PFSK-1 (cell line): ENCODE results near the gene ADAT3.

Experiments used
- POLR2AphosphoS5 ChIP-seq: IDR thresholded peaks from 2 replicates; pipeline ENCODE4 v1.6.1; 2012; ENCODE audit warnings: low read depth, mild to moderate bottlenecking, control low read depth, low read length, moderate library complexity
- REST ChIP-seq, 2 experiments: IDR thresholded peaks; 2 replicates each; pipeline versions ENCODE4 v1.6.1 to v1.8.0; 2011 to 2012; ENCODE audit warnings: low read depth in 2 of 2, low read length in 2 of 2, control low read depth in 1 of 2, inconsistent platforms in 1 of 2, mild to moderate bottlenecking in 1 of 2, moderate library complexity in 1 of 2; ENCODE audit not compliant: insufficient read depth in 1 of 2
- SIN3A ChIP-seq: IDR thresholded peaks from 2 replicates; pipeline ENCODE4 v1.6.1; 2012; ENCODE audit warnings: mild to moderate bottlenecking, low read length, moderate library complexity, borderline replicate concordance; ENCODE audit not compliant: insufficient read depth

GRCh38 chr19:1917926-1918325 lies 12.7 kb downstream of the ADAT3 start:
- TF ChIP-seq REST (IDR thresholded peaks at IDR 0.05; ENCODE audit: insufficient read depth in 1 of 2, low read depth in 2 of 2, low read length in 2 of 2) (no peak), POLR2AphosphoS5 (no peak), SIN3A (no peak)
